ENCODE results near the gene FZR1. TPM values are rescaled to one million over a fixed set of nuclear protein-coding genes. Genes with fewer than 3 reads are reported as not detected.

The FZR1 gene
- total and polyA plus RNA-seq, 9 of the 15 experiments (the other 6 are each of a cell fraction or from before 2014, with no cell fraction given) = 0.18 to 48.0 (median 22.2) TPM

- TF ChIP-seq OTX1 (CRISPR knock-in tag; IDR thresholded peaks at IDR 0.05) = no peak
- TF ChIP-seq VEZF1 (CRISPR knock-in tag; IDR thresholded peaks at IDR 0.05) = no peak
- TF ChIP-seq MTA2 (IDR thresholded peaks at IDR 0.05; ENCODE audit: low read depth) = peak; percentile 57
- no peak for TF ChIP-seq ZNF121 (CRISPR knock-in tag; conservative IDR thresholded peaks at IDR 0.05)
- peak; percentile 55; the same call in 1 of the 2 replicates for TF ChIP-seq MTA1 (IDR thresholded peaks at IDR 0.05; ENCODE audit: borderline replicate concordance)
- peak; percentile 85 for TF ChIP-seq ZBTB2 (IDR thresholded peaks at IDR 0.05)
- TF ChIP-seq EGR1 (conservative IDR thresholded peaks at IDR 0.05) = peak; percentile 95
These were observed 28.6 kb upstream of the FZR1 start (continued) for GRCh38 chr19:3477506-3477905.

- H3K4me3 ChIP-seq = peak overlapping the region; percentile 43; the same call in 1 of the 2 replicates
- peak overlapping the region; percentile 80 for H3K4me2 ChIP-seq (ENCODE audit: insufficient read depth, low read length)
- peak overlapping the region; percentile 43 to 51; a peak in 2 of 4 replicates for H3K9ac ChIP-seq (ENCODE audit: insufficient read depth in 1 of 2, low read depth in 2 of 2, low read length in 2 of 2)
- in situ Hi-C loops (cut with MboI) = no loop called here
- FAIRE-seq = peak; percentile 61
- CTCF ChIA-PET (ENCODE audit: low intra/inter-chr PET ratio) = no interaction called here
- peaks cover 11 to 40% of the 10 kb centered on the region in 2 experiments for H3K4me1 ChIP-seq (replicated peaks in 1 of 2; ENCODE audit: control insufficient read depth in 2 of 2, insufficient read depth in 2 of 2, low read length in 2 of 2)
- no peak for ATAC-seq
- no peaks in the 10 kb centered on the region for H3K36me3 ChIP-seq (ENCODE audit: control insufficient read depth, insufficient read depth, low read length)
- BruUV-seq (replicated peaks) = no TSS peak
- H3K27ac ChIP-seq (ENCODE audit: extremely low read depth, low read depth, low read length) = 0 out of 3 replicates have a peak overlapping the region, but pooled peaks have one; percentile 17
- TF ChIP-seq BRCA1 (IDR thresholded peaks at IDR 0.05) (no peak), BRCA1 (CRISPR knock-in tag; IDR thresholded peaks at IDR 0.05) (no peak), ZNF146 (CRISPR knock-in tag; IDR thresholded peaks at IDR 0.05; ENCODE audit: unreplicated experiment) (no peak), PRDM10 (IDR thresholded peaks at IDR 0.05; ENCODE audit: partially characterized antibody) (peak; percentile 22), ATF1 (CRISPR knock-in tag; IDR thresholded peaks at IDR 0.05) (no peak), ATF1 (tag; IDR thresholded peaks at IDR 0.05) (no peak), E2F6 (IDR thresholded peaks at IDR 0.05; ENCODE audit: borderline replicate concordance in 1 of 2, extremely low read depth in 1 of 2, insufficient read depth in 1 of 2, insufficient read length in 1 of 2, low read depth in 1 of 2, low read length in 1 of 2, poor library complexity in 1 of 2, severe bottlenecking in 1 of 2) (no peak), CBFA2T3 (IDR thresholded peaks at IDR 0.05) (no peak)
- H3K27me3 ChIP-seq (ENCODE audit: control insufficient read depth in 2 of 2, insufficient read depth in 2 of 2, low read length in 2 of 2) = peaks cover 17 to 19% of the 10 kb centered on the region in 2 experiments; a peak in 3 of 5 replicates
- H3K9me1 ChIP-seq (ENCODE audit: control insufficient read depth, insufficient read depth, low read length) = no peaks in the 10 kb centered on the region
- H2AFZ ChIP-seq (ENCODE audit: low read depth, low read length) = peak overlapping the region; percentile 74
- H3K9me3 ChIP-seq (replicated peaks; ENCODE audit: control insufficient read depth, insufficient read depth, low read depth, low read length) = no peaks in the 10 kb centered on the region
- 0% methylated on average over 2 of the region's 2 CpGs for WGBS (ENCODE audit: insufficient coverage, low coverage, missing lambda C conversion rate)
- peak in 1 of 4 experiments; percentile 42 for DNase-seq (ENCODE audit: extremely low read depth in 1 of 4, low spot score in 3 of 4)
- peaks cover 8% of the 10 kb centered on the region; the same call in 1 of the 2 replicates for H4K20me1 ChIP-seq (replicated peaks; ENCODE audit: control insufficient read depth, insufficient read depth, low read length)
- intact Hi-C loops (cut with micrococcal nuclease) = no loop called here
- H3K79me2 ChIP-seq (ENCODE audit: control insufficient read depth, insufficient read depth, low read length) = no peaks in the 10 kb centered on the region
- POLR2A ChIA-PET = interaction anchor here (0.6 kb wide), 1 partner anchor 12 kb away, joined by 3 read pairs; no protein-coding TSS in a partner anchor
These were observed 28.2 kb upstream of the FZR1 start for GRCh38 chr19:3477951-3478350.
